ENCODE data around the gene GTF2A1L.

DNA sequence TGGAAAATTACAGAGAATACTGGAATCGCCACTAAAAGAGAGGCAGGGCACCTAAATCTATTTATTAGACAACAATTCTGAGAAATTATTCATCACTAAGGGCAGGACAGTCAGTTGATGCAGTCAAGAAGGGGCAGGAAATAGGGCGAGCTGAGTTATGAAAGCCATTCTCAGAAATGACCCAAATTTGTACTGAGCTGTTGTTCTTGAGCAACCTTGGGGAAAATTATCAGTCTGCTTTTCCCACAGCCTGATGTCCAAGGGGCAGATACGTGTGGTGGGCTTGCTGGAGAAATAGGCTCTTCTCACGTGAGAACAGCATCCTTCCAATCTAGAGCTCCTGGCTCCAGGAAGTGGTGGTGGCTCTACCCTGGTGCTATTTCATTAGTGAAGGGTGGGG is 49.1 kb upstream of the GTF2A1L start:
- TF ChIP-seq, protein P1, sequence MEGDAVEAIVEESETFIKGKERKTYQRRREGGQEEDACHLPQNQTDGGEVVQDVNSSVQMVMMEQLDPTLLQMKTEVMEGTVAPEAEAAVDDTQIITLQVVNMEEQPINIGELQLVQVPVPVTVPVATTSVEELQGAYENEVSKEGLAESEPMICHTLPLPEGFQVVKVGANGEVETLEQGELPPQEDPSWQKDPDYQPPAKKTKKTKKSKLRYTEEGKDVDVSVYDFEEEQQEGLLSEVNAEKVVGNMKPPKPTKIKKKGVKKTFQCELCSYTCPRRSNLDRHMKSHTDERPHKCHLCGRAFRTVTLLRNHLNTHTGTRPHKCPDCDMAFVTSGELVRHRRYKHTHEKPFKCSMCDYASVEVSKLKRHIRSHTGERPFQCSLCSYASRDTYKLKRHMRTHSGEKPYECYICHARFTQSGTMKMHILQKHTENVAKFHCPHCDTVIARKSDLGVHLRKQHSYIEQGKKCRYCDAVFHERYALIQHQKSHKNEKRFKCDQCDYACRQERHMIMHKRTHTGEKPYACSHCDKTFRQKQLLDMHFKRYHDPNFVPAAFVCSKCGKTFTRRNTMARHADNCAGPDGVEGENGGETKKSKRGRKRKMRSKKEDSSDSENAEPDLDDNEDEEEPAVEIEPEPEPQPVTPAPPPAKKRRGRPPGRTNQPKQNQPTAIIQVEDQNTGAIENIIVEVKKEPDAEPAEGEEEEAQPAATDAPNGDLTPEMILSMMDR (IDR thresholded peaks at IDR 0.05; ENCODE audit: insufficient read depth, low read depth, low read length) = no peak
- no peak for TF ChIP-seq EZH2 (IDR thresholded peaks at IDR 0.05; ENCODE audit: insufficient read depth, low read length)
